Activated naive CD4-positive, alpha-beta T cell treated with anti-CD3 and anti-CD28 coated beads, Interleukin-2, amount 50 U/mL, for 72 hours (primary cell): ENCODE measurements around the gene C2orf68. TPM values are rescaled to one million over a fixed set of nuclear protein-coding genes. Genes with fewer than 3 reads are reported as not detected.
A peak's percentile ranks its signal among the peaks of the same experiment; 100 is the strongest.
"Not testable (repeated sequence)": the region's sequence is repeated elsewhere in the genome, so short reads cannot be mapped to it uniquely, and the experiment has no call there.

Experiments
- ATAC-seq, 2 donors: fragments of 150-1000 bp; cut with Tn5 transposase; 2 replicates each; pipeline ENCODE4 v1.10.0; 2021; ENCODE audit warnings: mild to moderate bottlenecking in 2 of 2, moderate library complexity in 2 of 2
- DNase-seq, 2 donors: peaks; one replicate each; pipeline ENCODE4 v3.0.0; 2021 to 2022; ENCODE audit warnings: low spot score in 2 of 2
- H3K27ac Mint-ChIP-seq, 2 donors: one replicate each; pipeline ENCODE4 v1.8.0; 2022; ENCODE audit warnings: mild to moderate bottlenecking in 2 of 2, mixed read lengths in 2 of 2
- H3K36me3 Mint-ChIP-seq, 2 donors: one replicate each; pipeline ENCODE4 v1.8.0; 2022; ENCODE audit warnings: mixed read lengths in 2 of 2
- H3K9me3 Mint-ChIP-seq, 2 donors: one replicate each; pipeline ENCODE4 v1.8.0; 2022; ENCODE audit warnings: mixed read lengths in 2 of 2
- total RNA-seq, 2 donors: library from RNA; stranded (reverse); gene quantifications; one replicate each; pipeline ENCODE4 v1.2.3, GENCODE V29; 2022

C2orf68 gene
- total RNA-seq, 2 donors from 2014 or later, result 28.8 to 38.9 TPM

DNA sequence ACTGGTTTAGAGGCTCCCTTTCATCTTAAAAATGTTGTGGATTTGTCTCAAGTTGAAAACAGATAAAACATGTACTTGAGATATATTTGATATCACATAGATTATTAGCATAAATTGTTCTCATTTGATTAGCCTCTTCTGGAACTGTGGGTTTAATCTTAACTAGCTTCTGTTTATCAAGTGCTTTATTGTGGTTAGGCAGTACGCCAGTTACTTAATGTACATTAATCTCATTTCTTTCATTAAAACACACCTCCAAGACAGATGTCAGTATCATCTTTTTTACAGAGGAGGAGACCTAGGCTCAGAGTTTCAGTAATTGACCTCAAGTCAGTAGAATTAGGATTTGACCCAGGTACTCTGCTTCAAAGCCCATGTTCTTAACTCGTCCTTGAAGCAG lies 34.3 kb upstream of the C2orf68 start:
- no peaks in the 10 kb centered on the region for H3K9me3 Mint-ChIP-seq
- ATAC-seq (no peak), DNase-seq (no peak)
- H3K27ac Mint-ChIP-seq, result no peak overlapping the region
- H3K36me3 Mint-ChIP-seq, result peaks cover 22 to 33% of the 10 kb centered on the region in 2 donors

DNA sequence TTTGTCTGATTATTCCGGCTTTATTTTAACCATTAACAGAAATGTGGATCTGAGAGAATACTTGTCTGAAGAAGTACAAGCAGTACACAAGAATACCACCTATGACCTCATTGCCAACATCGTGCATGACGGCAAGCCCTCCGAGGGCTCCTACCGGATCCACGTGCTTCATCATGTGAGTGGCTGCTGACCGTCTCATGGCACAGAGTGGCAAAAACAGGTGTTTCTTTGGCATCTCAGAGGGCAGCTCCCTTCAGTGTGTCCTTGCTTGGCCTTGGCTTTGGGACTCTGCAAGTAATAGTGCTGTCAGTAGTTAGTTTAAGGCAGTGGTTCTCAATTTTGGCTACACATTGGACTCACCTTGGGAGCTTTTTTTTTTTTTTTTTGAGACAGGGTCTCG lies 33.0 kb upstream of the C2orf68 start:
- H3K36me3 Mint-ChIP-seq, result peaks cover 22 to 38% of the 10 kb centered on the region in 2 donors
- ATAC-seq (no peak), DNase-seq (no peak)
- no peaks in the 10 kb centered on the region for H3K9me3 Mint-ChIP-seq
- no peak overlapping the region for H3K27ac Mint-ChIP-seq

DNA sequence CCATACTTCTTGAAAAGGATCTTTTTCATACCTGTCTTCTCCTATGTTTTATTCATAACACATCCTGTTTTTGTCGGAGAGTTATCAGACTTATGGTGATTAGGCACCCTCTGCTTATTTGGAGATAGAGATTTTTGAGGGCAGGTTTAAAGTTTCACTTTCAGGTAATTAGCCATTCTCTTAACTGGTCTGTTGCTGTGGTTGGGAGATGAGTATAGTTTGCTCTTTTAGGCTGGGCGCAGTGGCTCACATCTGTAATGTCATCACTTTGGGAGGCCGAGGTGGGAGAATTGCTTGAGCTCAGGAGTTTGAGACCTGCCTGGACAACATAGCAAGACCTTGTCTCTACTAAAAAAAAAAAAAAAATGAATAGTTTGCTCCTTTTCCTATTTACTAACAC lies 30.9 kb upstream of the C2orf68 start:
- peaks cover 11 to 24% of the 10 kb centered on the region in 2 donors for H3K36me3 Mint-ChIP-seq
- no peaks in the 10 kb centered on the region for H3K9me3 Mint-ChIP-seq
- peak overlapping the region; percentile 63 to 93 for H3K27ac Mint-ChIP-seq
- no peak for DNase-seq
- peak; percentile 64 to 65 for ATAC-seq

DNA sequence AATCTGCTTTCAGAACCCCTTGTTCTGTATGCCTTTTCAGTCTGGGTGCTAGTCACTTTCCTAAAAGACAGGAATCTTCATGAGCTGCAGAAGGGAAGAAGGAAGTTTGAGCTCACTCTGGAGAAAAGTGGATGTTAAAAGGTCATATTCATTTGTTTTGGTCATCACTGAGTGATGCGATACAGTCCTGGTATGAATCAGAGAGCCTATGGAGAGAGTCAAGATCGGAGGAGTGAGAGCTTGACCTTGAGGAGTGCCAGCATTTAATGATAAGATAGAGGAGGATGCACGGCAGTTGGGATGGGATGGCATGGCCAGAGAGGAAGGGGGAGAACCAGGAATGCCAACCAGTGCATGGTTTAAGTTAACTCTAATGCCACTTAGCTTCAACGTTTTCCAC lies 23.8 kb upstream of the C2orf68 start:
- Mint-ChIP-seq H3K27ac (peak overlapping the region; percentile 51 to 54), H3K9me3 (no peaks in the 10 kb centered on the region), H3K36me3 (peaks cover 9 to 10% of the 10 kb centered on the region in 2 donors)
- DNase-seq, result no peak
- no peak for ATAC-seq

- ATAC-seq, result no peak
- Mint-ChIP-seq H3K36me3 (peaks cover 9 to 10% of the 10 kb centered on the region in 2 donors), H3K27ac (peak overlapping the region in 1 of 2 donors; percentile 54), H3K9me3 (no peaks in the 10 kb centered on the region)
- DNase-seq, result no peak
Observed at GRCh38 chr2:85635011-85635410, 23.1 kb upstream of the C2orf68 start.

DNA sequence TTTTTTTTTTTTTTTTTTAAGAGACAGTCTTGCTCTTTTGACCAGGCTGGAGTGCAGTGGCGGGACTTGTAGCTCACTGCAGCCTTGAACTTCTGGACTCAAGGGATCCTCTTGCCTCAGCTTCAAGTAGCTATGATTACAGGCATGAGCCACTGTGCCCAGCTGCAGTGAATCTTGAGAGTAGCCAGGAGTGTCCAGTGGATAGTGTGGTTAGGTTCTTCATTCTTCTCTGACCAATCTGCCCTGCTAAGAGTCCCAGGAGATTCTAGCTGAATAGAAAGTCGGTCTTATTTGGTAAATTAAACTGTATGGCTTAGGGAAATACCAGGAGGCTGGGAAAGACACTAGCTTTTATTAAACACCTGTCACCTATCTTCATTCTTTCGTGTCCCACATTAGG lies 19.4 kb upstream of the C2orf68 start:
- Mint-ChIP-seq H3K9me3 (no peaks in the 10 kb centered on the region), H3K36me3 (peaks cover 10 to 16% of the 10 kb centered on the region in 2 donors), H3K27ac (peak overlapping the region in 1 of 2 donors; percentile 2)
- no peak for DNase-seq
- ATAC-seq, result no peak

- DNase-seq (no peak), ATAC-seq (peak; percentile 47 to 75)
- Mint-ChIP-seq H3K9me3 (no peaks in the 10 kb centered on the region), H3K27ac (peak overlapping the region; percentile 61 to 76), H3K36me3 (peaks cover 7 to 33% of the 10 kb centered on the region in 2 donors)
Observed at GRCh38 chr2:85628658-85629057, 16.8 kb upstream of the C2orf68 start.

DNA sequence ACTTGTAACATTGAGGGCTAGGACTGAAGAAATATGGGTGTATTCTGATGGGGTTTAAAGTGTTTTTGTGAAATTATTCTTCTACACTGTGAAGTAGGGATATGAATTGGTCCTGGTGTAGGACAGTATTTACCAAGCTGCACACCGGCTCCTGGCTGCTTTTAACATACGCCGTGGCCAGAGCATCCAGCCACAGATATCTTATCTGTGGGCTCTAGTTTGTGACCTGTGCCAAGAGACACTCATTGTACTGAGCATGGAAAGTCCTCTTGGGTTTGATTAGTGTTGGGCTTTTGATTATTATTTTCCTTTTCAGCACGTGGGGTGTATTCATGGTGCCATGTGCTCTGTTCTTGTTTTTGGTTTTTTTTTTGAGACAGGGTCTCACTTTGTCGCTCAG lies 12.1 kb upstream of the C2orf68 start:
- ATAC-seq (no peak), DNase-seq (no peak)
- peaks cover 4 to 26% of the 10 kb centered on the region in 2 donors for H3K36me3 Mint-ChIP-seq
- peak overlapping the region; percentile 36 to 51 for H3K27ac Mint-ChIP-seq
- H3K9me3 Mint-ChIP-seq, result no peaks in the 10 kb centered on the region

GRCh38 chr2:85621338-85621737 lies 9.5 kb upstream of the C2orf68 start:
- H3K27ac Mint-ChIP-seq, result no peak overlapping the region
- no peaks in the 10 kb centered on the region for H3K9me3 Mint-ChIP-seq
- no peak for ATAC-seq
- peaks cover 10 to 26% of the 10 kb centered on the region in 2 donors for H3K36me3 Mint-ChIP-seq
- DNase-seq, result no peak

GRCh38 chr2:85619617-85620016 lies 7.8 kb upstream of the C2orf68 start:
- peaks cover 16 to 24% of the 10 kb centered on the region in 2 donors for H3K36me3 Mint-ChIP-seq
- no peaks in the 10 kb centered on the region for H3K9me3 Mint-ChIP-seq
- H3K27ac Mint-ChIP-seq, result no peak overlapping the region

DNA sequence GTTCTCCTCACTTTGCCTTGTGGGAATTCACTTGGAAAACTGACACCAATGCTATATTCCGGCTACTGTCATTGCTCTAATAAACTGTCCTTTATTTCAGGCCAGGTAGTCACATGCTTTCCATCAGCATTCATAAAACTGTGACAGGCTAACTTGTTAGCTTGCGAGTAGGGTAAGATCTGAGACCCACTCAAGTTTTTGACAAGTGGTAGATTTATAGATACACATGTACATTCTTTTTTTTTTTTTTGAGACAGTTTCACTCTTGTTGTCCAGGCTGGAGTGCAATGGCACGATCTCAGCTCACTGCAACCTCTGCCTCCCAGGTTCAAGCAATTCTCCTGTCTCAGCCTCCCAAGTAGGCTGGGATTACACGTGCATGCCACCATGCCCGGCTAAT lies 5.9 kb upstream of the C2orf68 start:
- ATAC-seq, DNase-seq, H3K9me3 Mint-ChIP-seq: not testable (repeated sequence)
- H3K36me3 Mint-ChIP-seq, result peaks cover 11 to 12% of the 10 kb centered on the region in 2 donors
- H3K27ac Mint-ChIP-seq, result peak overlapping the region; percentile 15 to 93

More at GRCh38 chr2:85619617-85620016, 7.8 kb upstream of the C2orf68 start:
- ATAC-seq (no peak), DNase-seq (no peak)

- Mint-ChIP-seq H3K36me3 (peaks cover 17 to 18% of the 10 kb centered on the region in 2 donors), H3K9me3 (no peaks in the 10 kb centered on the region), H3K27ac (peak overlapping the region in 1 of 2 donors; percentile 93)
- no peak for ATAC-seq
- no peak for DNase-seq
Observed at GRCh38 chr2:85615413-85615728, 3.5 kb upstream of the C2orf68 start.

DNA sequence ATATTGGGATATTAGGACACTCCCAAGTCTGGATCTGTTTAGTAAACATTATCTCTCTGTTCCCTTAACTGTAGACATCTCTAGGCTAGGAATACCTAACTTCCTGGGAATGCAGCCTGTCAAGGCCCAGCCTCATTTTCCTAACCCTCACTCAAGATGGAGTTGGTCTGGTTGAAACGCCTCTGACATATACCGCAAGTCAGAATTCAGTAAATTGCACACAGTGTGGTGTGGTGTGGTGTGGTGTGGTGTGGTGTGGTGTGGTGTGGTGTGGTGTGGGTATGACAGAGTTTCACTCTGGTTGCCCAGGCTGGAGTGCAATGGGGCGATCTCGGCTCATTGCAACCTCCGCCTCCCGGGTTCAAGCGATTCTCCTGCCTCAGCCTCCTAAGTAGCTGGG lies 2.9 kb upstream of the C2orf68 start:
- ATAC-seq, H3K9me3 Mint-ChIP-seq, H3K27ac Mint-ChIP-seq, DNase-seq: not testable (repeated sequence)
- H3K36me3 Mint-ChIP-seq, result peaks cover 17 to 18% of the 10 kb centered on the region in 2 donors

DNA sequence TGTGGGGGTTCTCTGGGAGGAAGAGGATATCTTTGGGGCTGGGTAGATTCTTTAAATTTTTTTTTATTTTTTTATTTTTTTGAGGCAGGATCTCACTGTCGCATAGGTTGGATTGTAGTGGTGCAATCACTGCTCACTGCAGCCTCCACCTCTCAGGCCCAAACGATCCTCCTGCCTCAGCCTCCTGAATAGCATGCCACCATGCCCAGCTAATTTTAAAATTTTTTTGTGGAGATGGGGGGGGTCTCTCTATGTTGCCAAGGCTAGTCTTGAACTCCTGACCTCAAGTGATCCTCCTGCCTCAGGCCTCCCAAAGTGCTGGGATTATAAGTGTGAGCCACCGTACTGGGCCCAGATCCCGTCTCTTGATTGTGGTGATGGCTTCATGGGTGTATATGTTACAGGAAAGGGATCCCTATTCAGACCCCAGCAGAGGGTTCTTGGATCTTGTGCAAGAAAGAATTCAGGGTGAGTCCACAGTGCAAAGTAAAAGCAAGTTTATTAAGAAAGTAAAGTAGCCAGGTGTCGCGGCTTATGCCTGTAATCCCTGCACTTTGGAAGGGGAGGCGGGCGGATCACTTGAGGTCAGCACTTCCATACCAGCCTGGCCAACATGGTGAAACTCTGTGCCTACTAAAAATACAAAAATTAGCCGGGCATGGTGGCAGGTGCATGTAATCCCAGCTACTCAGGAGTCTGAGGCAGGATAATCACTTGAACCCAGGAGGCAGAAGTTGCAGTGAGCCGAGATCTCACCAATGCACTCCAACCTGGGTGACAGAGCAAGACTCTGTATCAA lies 2.0 kb upstream of the C2orf68 start:
- H3K27ac Mint-ChIP-seq, result peak overlapping the region in 1 of 2 donors; percentile 91
- H3K9me3 Mint-ChIP-seq, result no peaks in the 10 kb centered on the region
- DNase-seq, result no peak
- H3K36me3 Mint-ChIP-seq, result peaks cover 14 to 17% of the 10 kb centered on the region in 2 donors
- ATAC-seq, result no peak

DNA sequence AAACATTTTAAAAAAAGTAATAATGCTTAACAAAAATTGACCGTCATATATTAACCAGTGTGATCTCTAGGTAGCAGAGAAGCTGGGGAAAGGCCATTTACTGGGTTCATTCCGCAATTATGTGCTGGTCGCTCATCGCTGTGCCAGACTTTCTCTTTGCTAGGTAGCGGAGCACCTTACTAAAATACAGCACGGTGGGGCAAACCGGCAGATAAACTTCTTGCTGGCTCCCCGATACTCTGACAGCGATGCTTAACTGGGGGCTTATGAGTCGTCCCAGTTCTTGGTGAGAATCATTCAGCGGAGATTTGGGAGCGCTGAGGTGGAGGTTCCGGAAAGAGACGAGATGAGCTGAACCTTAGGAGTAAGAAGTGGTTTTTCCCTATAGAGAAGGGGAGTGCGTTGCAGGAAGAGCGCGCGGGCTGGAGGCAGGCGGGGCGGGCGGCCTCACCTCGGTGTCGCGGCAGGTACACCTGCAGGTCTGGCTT lies 605 bp downstream of the C2orf68 start:
- DNase-seq, result no peak
- Mint-ChIP-seq H3K27ac (peak overlapping the region; percentile 91 to 99), H3K9me3 (no peaks in the 10 kb centered on the region), H3K36me3 (peaks cover 16% of the 10 kb centered on the region in 2 donors)
- ATAC-seq, result peak in 1 of 2 donors; percentile 8

GRCh38 chr2:85607268-85608215 lies 4.3 kb downstream of the C2orf68 start:
- Mint-ChIP-seq H3K36me3 (peaks cover 11% of the 10 kb centered on the region in 2 donors), H3K27ac (peak overlapping the region in 1 of 2 donors; percentile 30), H3K9me3 (no peaks in the 10 kb centered on the region)
- ATAC-seq (no peak), DNase-seq (no peak)

DNA sequence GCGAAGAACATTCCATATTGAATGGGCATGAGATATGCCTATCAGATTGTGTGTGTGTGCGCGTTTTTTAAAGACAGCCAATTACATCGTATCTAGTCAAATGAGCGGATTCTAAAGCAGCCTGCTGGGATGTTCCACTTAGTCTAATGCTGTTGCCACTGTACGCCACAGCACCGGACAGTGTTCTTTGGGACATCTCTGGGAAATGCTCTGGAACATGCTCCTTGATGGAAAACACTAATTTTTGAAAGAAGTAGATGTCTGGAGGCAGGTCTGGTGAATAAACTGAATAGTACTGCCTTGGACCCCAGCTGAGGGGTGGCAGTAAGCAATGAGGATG lies 5.8 kb downstream of the C2orf68 start:
- Mint-ChIP-seq H3K9me3 (no peaks in the 10 kb centered on the region), H3K36me3 (peaks cover 6% of the 10 kb centered on the region in 2 donors), H3K27ac (no peak overlapping the region)
- no peak for DNase-seq
- ATAC-seq, result no peak
